IPS-11a (cell line): Measurements from ENCODE around the gene HEXD.

Experiments used
- H3K4me3 ChIP-seq: one replicate; pipeline ENCODE4 v1.5.1; 2013; ENCODE audit warnings: low read depth, low read length, control low read depth

HEXD gene

GRCh38 chr17:82486231-82487094 is 68.3 kb downstream of the HEXD start:
- no peak overlapping the region for H3K4me3 ChIP-seq

GRCh38 chr17:82487910-82488309 is 69.8 kb downstream of the HEXD start:
- no peak overlapping the region for H3K4me3 ChIP-seq

- H3K4me3 ChIP-seq = no peak overlapping the region
Measured at GRCh38 chr17:82489117-82489516, 71.0 kb downstream of the HEXD start.

GRCh38 chr17:82489851-82490511 is 71.8 kb downstream of the HEXD start:
- H3K4me3 ChIP-seq = no peak overlapping the region

GRCh38 chr17:82490512-82491195 is 72.5 kb downstream of the HEXD start:
- H3K4me3 ChIP-seq = no peak overlapping the region

- H3K4me3 ChIP-seq = no peak overlapping the region
Measured at GRCh38 chr17:82491196-82491530, 73.0 kb downstream of the HEXD start.

- H3K4me3 ChIP-seq = no peak overlapping the region
Measured at GRCh38 chr17:82491533-82491932, 73.4 kb downstream of the HEXD start.
